ENCODE measurements around the gene RNF40.
A peak's percentile ranks its signal among the peaks of the same experiment; 100 is the strongest.

Gene RNF40

DNA sequence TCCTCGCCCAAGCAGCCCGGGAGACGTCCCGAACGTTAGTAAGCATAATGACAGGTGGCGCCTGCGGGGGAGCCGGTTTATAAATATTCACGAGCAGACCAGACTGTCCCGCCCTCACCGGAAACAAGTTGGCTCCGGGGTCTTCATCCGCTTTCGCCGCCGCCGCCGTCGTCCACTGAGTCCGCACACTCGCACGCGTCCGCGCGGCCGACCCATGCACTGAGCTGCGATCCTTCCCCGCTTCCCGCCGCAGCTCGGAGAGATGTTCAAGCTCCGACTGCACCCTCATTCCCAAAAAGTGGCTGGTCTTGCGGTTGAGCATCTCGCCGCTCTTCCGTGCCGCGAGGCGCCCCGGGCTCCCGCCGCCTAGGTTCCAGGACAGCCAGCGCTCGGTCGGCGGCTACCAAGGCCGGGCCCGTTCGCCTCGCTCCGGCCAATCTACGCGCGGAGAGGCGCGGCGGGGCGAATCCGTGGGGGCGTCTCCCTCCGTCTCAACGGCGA lies 645 bp upstream of the RNF40 start:
- DNase-seq: peak in 8 of 51 donors; percentile 14 to 41 (median 27)

DNA sequence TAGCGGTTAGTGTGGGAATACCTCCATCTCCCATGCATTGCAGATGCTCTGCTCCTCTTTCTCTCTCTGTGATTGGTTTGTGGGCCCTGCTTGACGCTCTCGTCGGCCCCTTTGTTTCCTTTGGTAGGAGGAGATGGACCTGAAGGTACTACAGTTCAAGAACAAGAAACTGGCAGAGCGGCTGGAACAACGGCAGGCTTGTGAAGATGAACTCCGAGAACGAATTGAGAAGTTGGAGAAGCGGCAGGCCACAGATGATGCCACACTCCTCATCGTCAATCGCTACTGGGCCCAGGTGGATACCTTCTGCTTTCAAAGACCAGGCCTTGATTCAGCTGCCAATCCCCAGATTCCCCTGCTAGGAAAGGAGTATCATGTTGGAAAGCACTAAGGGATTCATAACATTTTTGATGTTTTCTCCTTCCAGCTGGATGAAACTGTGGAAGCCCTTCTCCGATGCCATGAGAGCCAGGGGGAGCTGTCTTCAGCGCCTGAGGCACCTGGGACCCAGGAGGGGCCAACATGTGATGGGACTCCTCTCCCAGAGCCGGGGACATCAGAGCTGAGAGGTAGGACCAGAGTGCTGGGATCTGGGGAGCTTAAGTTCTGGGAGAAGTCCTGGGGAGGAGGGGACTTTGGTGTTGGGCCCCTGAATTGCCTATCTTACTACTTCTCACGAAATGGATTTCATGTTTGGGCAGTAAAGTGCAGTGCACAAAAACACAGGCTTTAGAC lies 1.0 kb downstream of the RNF40 start:
- no peak for DNase-seq

DNA sequence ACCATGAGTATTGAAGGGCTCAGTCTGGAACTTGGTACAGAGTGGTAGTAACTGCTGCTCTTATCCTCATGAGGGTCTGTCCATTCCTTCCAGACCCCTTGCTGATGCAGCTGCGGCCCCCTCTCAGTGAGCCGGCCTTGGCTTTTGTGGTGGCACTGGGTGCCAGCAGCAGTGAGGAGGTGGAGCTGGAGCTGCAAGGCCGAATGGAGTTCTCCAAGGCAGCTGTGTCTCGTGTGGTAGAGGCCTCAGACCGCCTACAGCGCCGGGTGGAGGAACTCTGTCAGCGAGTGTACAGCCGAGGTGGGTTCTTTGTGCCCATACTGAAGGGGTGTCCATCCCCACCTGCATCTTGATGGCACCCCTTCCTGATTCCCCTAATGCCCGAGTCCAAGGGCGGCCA lies 2.0 kb downstream of the RNF40 start:
- no peak for DNase-seq

DNA sequence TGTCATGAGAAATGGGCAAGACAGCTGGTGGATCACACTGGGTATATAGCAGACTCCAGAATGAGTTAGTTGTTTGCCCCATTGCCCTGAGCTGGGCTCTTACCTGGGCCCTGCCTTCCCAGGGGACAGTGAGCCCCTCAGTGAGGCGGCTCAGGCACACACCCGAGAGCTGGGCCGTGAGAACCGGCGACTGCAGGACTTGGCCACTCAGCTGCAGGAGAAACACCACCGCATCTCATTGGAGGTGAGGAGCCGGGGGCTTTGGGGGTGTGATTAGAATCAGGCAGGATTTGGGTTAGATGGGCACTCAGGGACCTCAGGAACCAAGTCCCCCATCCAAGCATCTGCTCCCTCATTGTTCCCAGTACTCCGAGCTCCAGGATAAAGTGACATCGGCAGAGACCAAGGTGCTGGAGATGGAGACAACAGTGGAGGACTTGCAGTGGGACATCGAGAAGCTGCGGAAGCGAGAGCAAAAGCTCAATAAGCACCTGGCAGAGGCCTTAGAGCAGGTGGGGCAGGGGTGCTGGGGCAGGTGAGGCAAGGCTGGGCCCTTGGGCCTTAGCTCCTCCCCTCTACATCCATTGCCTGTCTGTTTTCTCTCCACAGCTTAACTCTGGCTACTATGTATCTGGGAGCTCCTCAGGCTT lies 2.8 kb downstream of the RNF40 start:
- no peak for DNase-seq

DNA sequence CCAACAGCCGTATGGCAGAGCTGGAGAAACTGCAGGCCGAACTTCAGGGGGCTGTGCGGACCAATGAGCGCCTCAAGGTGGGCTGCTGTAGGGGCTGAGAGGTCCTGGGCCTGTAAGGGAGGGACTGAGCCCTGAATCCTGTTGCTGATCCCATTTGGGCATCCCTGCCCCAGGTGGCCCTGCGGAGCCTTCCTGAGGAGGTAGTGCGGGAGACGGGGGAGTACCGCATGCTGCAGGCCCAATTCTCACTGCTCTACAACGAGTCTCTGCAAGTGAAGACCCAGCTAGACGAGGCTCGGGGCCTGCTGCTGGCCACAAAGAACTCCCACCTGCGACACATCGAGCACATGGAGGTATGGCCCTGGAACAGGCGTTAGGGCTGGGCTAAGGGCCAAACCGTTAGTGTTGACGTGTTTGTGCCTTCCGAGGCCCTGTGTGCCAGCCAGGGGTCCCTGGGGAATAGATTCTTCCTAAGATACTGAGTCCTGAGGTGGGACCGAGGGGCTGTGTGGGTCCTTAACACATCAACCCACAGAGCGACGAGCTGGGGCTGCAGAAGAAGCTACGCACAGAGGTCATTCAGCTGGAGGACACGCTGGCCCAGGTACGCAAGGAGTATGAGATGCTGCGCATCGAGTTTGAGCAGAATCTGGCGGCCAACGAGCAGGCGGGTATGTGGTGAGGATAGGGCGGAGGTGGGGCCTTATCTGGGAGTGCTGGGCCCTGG lies 4.2 kb downstream of the RNF40 start:
- DNase-seq: no peak

DNA sequence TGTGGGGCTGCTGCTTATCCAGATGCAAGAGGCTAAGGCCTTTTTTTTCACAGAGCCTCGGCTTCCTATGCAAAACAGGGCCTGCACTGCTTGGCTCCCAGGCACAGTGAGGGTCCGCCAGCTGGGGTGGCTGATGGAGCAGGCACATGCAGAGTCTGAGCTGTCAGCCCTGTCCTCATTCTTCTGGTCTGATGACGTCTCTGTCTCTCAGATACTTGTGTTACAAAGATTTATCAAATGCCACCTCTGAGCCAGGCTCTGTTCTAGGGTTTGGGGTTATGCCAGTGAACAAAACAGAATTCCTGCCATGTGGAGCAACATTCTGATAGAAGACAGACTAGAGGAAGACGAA lies 4.8 kb downstream of the RNF40 start:
- DNase-seq: no peak

DNA sequence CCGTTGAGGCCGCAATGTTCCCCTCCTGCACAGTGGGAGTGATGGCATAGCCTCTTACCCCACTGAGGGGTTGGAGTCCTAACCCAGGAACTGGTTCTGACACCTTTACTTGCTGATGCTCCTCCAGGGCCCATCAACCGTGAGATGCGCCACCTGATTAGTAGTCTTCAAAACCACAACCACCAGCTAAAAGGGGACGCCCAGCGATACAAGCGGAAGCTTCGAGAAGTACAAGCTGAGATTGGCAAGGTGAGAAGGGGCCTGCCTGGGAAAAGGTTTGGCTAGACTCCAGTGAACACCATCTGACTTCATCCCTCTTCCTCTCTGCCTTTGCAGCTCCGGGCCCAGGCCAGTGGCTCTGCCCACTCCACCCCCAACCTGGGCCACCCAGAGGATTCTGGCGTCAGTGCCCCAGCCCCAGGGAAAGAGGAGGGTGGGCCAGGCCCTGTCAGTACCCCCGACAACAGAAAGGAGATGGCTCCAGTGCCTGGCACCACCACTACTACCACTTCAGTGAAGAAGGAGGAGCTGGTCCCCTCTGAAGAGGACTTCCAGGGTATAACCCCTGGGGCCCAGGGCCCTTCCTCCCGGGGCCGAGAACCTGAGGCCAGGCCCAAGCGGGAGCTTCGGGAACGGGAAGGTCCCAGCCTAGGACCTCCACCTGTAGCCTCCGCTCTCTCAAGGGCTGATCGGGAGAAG lies 5.8 kb downstream of the RNF40 start:
- DNase-seq: no peak

DNA sequence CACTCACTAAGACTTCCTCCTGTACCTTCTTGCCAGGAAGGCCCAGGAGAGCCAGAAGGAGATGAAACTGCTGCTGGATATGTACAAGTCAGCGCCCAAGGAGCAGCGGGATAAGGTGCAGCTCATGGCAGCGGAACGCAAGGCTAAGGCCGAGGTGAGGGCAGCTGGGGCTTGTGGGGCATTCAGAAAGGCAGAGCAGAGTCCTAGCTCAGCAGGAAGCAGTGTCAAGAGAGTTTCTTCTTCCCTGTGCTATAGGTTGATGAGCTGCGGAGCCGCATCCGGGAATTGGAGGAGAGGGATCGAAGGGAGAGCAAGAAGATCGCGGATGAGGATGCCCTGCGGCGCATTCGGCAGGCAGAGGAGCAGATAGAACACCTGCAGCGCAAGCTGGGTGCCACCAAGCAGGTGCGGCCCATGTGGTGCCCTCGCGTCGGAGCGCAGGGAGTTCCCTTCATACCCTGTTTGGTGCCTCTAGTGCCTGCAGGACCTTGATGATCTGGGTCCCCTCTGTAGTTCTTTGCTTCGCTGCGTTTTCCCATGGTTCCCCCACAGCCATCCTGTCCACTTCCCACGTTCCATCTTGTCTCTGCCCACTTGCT lies 6.6 kb downstream of the RNF40 start:
- no peak for DNase-seq

DNA sequence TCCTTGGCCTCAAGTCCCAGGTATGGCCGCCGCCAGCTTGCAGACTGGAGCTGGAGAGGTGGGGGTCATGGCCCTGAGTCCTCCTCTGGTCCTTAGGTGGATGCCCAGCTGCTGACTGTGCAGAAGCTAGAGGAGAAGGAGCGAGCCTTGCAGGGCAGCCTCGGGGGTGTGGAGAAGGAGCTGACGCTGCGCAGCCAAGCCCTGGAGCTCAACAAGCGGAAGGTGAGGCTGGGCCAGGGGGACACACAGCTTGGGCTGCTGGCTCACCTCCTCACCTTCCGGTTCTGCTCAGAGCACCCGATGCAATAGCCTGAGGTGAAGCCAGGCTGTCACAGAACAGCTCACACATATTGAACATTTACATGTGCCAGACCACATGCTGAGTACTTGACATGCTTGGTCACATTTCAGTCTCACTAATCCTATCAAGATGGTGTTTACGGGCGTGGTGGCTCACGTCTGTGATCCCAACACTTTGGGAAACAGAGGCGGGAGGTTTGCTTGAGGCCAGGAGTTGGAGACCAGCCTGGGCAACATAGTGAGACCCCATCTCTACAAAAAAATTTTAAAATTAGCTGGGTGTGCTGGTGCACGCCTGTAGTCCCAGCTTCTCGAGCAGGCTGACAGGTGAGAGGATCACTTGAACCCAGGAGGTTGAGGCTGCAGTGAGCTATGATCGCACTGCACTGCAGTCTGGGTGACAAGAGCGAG lies 7.4 kb downstream of the RNF40 start:
- no peak for DNase-seq

DNA sequence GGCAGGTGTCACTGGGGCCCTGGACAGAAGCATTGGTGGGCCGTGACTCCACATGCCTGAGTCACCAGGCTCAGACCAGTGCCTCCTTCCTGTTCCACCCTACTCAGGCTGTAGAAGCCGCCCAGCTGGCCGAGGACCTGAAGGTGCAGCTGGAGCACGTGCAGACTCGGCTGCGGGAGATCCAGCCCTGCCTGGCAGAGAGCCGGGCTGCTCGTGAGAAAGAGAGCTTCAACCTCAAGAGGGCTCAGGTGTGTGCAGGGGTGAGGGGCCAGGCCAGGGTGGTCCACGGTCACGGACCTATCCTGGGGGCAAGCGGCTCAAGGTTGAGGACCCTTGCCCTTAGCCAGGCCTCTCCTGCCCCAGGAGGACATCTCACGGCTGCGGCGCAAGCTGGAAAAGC lies 9.6 kb downstream of the RNF40 start:
- no peak for DNase-seq

DNA sequence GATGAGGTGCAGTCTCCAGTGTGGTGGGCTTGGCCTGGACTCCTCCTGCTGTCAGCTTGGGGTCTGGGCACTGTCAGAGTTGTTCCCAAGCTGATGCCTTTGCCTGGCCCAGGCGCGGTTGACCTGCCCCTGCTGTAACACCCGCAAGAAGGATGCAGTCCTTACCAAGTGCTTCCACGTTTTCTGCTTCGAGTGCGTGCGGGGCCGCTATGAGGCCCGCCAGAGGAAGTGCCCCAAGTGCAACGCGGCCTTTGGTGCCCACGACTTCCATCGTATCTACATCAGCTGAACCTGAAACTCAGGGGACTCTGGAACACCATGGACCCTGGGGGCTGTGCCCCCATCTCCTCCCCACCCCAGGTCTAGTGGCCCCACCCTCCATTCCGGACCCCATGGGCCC lies 11.7 kb downstream of the RNF40 start:
- no peak for DNase-seq

DNA sequence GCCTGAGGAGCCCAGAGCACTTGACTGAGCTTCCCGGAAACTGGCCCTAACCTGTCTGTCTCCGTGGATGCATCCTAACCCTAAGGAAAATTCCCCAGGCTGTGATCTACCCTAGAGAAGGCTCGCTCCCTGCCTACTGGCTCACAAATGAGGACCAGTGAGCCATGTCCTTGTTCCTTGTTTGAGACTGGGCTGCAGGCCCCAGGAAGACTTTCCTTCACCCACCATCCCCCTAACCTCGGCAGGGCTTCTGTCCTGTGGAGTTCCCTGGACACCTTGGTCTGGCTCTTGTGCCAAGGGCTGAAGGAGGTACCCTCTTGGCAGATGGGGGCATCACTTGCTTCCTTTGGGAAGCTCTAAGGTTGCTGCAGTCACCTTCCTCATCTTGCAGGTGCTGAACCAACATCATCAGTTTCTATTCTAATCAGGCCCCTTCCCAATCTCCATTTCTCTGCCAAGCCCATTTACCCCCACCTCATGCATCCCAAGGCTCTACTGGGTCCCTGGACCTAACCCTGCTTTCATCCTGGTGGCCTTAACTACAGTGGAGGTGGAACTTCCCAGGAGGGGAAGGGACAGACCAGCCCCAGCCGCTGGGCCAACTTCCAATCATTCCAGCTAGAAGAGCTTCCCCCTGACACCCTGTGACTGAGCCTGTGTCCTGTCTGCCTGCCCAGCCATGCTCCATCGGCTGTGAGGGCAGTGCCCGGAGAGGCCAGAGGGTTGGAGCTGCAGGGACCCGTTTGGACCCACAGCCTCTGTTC lies 12.4 kb downstream of the RNF40 start:
- DNase-seq: peak in 2 of 51 donors; percentile 38 to 54

DNA sequence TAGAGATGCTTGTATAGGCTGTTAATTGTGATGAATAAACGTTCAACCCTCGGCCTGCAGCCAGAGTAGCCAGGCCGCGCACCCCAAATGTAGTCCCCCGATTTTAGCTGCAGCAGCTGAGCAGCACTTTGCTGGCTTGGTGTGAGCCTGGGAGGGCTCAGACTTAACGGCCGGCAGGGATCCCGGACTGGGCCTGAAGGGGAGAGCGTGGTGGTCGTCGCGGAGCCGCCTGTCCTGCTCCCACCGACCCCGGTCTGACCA lies 12.9 kb downstream of the RNF40 start:
- no peak for DNase-seq

DNA sequence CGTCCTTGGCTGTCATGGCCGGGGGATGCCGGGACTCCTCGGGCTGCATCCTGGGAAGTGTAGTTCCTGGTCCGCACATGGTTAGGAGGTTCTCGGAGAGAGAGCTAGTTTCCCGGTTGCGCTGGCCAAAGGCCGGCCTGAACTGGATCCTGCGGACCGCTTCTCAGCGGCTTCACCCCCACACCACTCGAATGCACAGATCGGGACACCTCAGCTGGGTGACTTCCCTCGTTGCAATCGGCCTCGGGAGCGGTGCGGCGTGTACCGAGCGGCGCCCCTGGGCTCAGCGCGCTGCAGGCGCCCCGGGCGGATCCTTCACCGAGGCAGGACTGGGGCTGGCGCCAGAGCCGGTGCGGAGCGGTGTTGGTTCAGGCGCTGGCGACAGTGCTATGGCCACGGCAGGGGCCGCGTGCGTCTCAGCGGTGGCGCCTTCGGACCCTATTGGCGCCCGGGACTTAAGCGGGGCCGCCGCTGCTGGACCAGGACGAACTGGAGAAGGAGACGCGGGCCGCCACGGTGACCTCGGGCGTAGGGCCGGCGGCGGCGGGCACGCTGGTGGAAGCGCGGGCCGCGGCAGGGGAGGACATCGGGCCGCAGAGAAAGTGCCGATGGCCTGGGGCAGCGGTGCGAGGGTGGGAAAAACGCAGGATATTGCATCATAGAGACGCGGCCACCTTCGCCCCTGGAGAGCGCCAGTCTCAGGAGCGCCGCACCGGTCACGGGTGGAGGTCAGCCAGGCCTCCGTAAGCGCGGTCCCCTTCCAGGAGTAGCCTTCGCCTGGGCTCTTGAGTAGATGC lies 13.5 kb downstream of the RNF40 start:
- DNase-seq: peak; percentile 25 to 89 (median 73)

DNA sequence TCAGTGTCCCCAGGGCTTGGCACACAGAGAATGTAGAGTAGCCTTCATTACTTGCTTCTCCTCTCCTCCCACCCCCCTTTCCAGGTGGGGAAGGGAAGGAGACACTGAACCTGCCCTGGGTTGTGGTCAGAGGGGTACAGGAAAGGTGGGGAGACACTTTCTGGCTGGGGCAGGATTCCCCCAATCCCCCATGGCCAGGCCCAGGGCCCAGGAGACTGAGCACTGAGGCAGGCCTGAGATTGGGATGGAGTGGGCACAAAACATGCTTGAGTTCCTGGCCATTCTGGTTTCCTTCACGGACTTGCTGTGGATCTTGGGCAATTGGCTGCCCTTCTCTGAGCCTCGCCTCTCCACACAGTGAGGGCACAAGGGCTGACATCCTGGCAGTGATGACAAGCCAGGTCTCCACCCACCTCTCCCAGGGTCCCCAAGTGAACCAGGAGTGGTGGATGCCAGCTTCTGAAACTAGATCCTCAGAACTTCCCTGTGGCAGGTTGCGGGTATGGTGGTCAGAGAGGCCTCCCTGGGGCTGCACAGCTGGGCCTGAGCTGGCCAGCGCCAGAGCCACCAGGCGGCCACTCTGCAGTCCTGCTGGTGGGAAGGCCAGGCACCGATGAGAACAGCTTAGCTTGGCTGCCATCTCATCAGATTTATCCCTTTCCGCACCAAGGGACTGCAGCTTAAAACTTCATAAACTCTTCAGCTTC lies 15.6 kb downstream of the RNF40 start:
- DNase-seq: no peak

DNA sequence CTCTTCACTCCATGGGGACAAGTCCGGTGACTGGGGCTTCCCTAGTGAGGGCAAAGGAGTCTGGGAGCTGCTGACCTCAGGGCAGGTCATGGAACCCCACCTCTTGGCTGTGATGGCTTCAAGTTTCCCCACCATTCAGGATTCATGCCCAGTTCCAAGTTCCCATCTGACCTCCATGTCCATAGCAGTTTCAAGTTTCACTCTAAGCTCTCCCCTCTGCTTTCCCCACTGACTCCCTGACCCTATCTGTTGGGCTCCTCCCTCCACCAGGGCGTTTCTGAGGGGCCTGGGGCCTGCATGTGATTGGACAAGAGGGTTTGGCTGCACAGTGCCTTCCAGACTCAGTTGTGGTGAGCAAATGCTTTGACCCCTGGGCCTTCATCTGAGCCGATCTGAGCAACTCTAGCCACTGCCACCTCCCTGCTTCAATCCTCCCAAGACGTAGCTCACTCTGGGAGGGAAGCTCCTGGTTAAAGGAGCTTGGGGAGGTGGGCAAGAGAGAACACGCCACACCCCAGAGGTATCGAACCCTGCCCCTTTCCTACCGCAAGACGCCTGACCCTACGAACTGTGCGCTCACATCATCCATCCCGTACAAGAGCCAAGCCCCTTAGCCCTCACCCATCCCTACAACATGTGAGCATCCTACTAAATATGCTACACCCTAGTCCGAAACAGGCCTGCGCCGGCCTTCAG lies 16.6 kb downstream of the RNF40 start:
- no peak for DNase-seq

DNA sequence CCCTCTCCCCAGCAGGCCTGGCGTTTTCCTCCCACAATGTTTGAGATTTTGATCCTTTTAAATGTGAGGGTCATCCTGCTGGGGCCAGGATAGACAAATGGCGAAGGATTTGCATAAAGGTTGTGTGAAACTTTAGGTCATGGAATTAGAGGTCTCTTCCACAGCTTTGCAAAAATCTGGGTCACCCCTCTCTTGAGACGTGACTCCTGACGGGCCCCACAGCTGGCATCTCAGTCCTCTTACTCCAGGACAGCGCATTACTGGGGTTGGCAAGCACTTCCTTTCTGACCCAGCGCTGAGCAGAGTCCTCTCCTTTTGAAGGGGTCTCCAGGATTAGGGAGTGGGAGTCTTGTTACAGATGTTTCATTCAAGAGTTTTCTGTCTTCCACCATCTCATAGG lies 17.5 kb downstream of the RNF40 start:
- DNase-seq: no peak

DNA sequence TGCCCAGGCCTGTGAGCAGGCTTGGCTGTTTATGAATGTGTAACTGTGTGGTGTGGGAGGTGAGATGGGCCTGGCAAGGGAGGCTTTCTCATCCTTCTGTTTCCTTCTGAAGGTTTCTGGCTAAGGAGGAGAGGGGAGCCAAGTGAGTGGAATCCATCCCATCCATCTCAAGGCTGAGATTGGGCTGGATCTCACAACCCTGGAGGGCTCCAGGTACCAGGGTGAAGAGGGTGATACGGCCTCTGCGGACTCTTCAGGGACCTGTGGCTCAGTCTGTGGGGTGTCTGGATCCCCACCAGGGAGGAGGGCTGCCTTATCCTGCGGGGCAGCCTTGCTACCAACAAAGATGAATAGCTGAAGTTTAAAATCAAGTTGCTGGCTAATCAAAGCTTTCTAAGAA lies 17.9 kb downstream of the RNF40 start:
- DNase-seq: peak in 1 of 51 donors; percentile 20

Data from hypothalamus (tissue), 51 donors.